OCI-LY3 (cell line): Measurements from ENCODE around the gene SART1.
A peak's percentile ranks its signal among the peaks of the same experiment; 100 is the strongest.

Experiments
- H2AFZ ChIP-seq: fragments of 200-600, 300-600 bp; shearing (Covaris generic); 2 replicates; pipeline ENCODE4 v1.6.0; 2014; ENCODE audit warnings: antibody characterized with exemption, low read depth, low read length
- H3K27ac ChIP-seq: fragments of 200-600, 300-600 bp; sonication (generic); 2 replicates; pipeline ENCODE4 v1.5.1; 2014; ENCODE audit warnings: mild to moderate bottlenecking, low read length, moderate library complexity, mixed read lengths
- H3K27me3 ChIP-seq: fragments of 200-600, 300-600 bp; sonication (generic); 2 replicates; pipeline ENCODE4 v1.6.1; 2014; ENCODE audit warnings: low read depth, low read length, mixed read lengths
- H3K36me3 ChIP-seq: fragments of 200-600, 300-600 bp; sonication (generic); replicated peaks from 2 replicates; pipeline ENCODE3; 2014; ENCODE audit warnings: low read depth, low read length, mixed read lengths
- H3K4me1 ChIP-seq: fragments of 300-600, 200-600 bp; sonication (generic); 2 replicates; pipeline ENCODE4 v1.6.1; 2014; ENCODE audit warnings: low read length, mixed read lengths
- H3K4me2 ChIP-seq: fragments of 200-600, 300-600 bp; sonication (generic); 2 replicates; pipeline ENCODE4 v1.6.1; 2014; ENCODE audit warnings: low read length, mixed read lengths
- H3K4me3 ChIP-seq: fragments of 300-600, 200-600 bp; sonication (generic); 2 replicates; pipeline ENCODE4 v1.5.1; 2014; ENCODE audit warnings: antibody characterized with exemption, mild to moderate bottlenecking, low read length, moderate library complexity
- H3K79me2 ChIP-seq: fragments of 300-600, 200-600 bp; shearing (Covaris generic); 2 replicates; pipeline ENCODE4 v1.6.1; 2014; ENCODE audit warnings: mild to moderate bottlenecking, low read length, mixed read lengths
- H3K9ac ChIP-seq: fragments of 300-600, 200-600 bp; shearing (Covaris generic); 2 replicates; pipeline ENCODE4 v1.6.0; 2014; ENCODE audit warnings: mild to moderate bottlenecking, low read length, moderate library complexity
- H3K9me3 ChIP-seq: fragments of 200-600, 300-600 bp; shearing (Covaris generic); 2 replicates; pipeline ENCODE4 v1.6.1; 2014; ENCODE audit warnings: low read length, mixed read lengths; ENCODE audit not compliant: insufficient read depth
- H4K20me1 ChIP-seq: fragments of 200-600, 300-600 bp; sonication (generic); 2 replicates; pipeline ENCODE4 v1.6.1; 2016; ENCODE audit warnings: low read length, mixed read lengths; ENCODE audit not compliant: insufficient read depth
- EZH2phosphoT487 ChIP-seq: fragments of 200-600 bp; shearing (Covaris generic); IDR thresholded peaks from 2 replicates; pipeline ENCODE4 v1.6.1; 2018; ENCODE audit warnings: antibody characterized with exemption, mixed run types, low read depth
- TF ChIP-seq, protein P1 (sequence below): fragments of 200-600, 300-600 bp; sonication (generic); IDR thresholded peaks from 2 replicates; pipeline ENCODE4 v1.5.1; 2014; ENCODE audit warnings: antibody characterized with exemption, low read length, low read depth

Gene SART1

DNA sequence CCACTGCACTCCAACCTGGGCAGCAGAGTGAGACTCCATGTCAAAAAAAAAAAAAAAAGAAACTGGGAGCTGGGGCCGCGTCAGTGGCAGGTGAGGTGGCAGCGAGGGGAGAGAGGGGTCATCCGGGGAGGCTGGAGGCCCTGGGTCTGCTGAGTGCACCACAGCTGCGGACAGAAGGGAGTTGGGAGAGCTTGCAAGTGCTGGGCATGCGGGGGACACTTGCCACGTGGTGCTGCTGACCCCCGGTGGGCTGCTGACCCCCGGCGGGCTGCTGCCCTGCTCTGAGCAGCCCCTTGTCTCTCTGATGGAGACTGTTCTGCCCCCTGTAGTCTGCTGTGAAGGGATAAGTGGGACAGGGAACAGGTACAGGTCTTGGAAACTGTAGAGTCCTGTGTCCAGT, 39.7 kb upstream of the SART1 start:
- H3K9ac ChIP-seq: no peak overlapping the region
- H3K4me3 ChIP-seq: no peak overlapping the region
- TF ChIP-seq, protein P1, sequence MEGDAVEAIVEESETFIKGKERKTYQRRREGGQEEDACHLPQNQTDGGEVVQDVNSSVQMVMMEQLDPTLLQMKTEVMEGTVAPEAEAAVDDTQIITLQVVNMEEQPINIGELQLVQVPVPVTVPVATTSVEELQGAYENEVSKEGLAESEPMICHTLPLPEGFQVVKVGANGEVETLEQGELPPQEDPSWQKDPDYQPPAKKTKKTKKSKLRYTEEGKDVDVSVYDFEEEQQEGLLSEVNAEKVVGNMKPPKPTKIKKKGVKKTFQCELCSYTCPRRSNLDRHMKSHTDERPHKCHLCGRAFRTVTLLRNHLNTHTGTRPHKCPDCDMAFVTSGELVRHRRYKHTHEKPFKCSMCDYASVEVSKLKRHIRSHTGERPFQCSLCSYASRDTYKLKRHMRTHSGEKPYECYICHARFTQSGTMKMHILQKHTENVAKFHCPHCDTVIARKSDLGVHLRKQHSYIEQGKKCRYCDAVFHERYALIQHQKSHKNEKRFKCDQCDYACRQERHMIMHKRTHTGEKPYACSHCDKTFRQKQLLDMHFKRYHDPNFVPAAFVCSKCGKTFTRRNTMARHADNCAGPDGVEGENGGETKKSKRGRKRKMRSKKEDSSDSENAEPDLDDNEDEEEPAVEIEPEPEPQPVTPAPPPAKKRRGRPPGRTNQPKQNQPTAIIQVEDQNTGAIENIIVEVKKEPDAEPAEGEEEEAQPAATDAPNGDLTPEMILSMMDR: no peak
- TF ChIP-seq EZH2phosphoT487: no peak
- no peak overlapping the region for H3K27ac ChIP-seq
- no peaks in the 10 kb centered on the region for H3K27me3 ChIP-seq
- H2AFZ ChIP-seq: no peak overlapping the region
- peaks cover 13% of the 10 kb centered on the region for H3K36me3 ChIP-seq
- H3K4me1 ChIP-seq: peaks cover 14% of the 10 kb centered on the region
- H3K4me2 ChIP-seq: no peak overlapping the region
- peaks cover 27% of the 10 kb centered on the region for H3K79me2 ChIP-seq
- no peaks in the 10 kb centered on the region for H3K9me3 ChIP-seq
- no peaks in the 10 kb centered on the region for H4K20me1 ChIP-seq

DNA sequence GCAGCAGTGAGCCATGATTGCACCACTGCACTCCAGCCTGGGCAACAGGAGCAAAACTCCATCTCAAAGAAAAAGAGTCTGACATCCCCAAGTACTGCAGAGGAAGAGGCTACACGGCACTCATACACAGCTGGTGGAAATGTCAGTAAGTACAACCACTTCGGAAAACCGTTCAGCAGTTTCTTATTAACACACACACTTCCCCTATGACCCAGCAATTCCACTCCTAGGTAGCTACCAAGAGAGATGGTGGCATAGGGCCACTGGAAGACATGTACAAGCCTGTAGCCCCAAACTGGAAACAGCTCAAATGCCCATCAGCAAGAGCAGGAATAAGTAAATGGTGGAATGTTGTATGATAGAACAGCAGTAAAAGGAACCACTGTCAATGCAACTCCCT, 39.0 kb upstream of the SART1 start:
- no peaks in the 10 kb centered on the region for H3K9me3 ChIP-seq
- no peak overlapping the region for H3K9ac ChIP-seq
- H3K27ac ChIP-seq: no peak overlapping the region
- no peak overlapping the region for H3K4me3 ChIP-seq
- no peaks in the 10 kb centered on the region for H4K20me1 ChIP-seq
- peaks cover 8% of the 10 kb centered on the region for H3K36me3 ChIP-seq
- peaks cover 21% of the 10 kb centered on the region for H3K79me2 ChIP-seq
- H2AFZ ChIP-seq: no peak overlapping the region
- H3K4me2 ChIP-seq: no peak overlapping the region
- H3K4me1 ChIP-seq: peaks cover 19% of the 10 kb centered on the region
- H3K27me3 ChIP-seq: no peaks in the 10 kb centered on the region
- TF ChIP-seq, protein P1: no peak
- no peak for TF ChIP-seq EZH2phosphoT487

DNA sequence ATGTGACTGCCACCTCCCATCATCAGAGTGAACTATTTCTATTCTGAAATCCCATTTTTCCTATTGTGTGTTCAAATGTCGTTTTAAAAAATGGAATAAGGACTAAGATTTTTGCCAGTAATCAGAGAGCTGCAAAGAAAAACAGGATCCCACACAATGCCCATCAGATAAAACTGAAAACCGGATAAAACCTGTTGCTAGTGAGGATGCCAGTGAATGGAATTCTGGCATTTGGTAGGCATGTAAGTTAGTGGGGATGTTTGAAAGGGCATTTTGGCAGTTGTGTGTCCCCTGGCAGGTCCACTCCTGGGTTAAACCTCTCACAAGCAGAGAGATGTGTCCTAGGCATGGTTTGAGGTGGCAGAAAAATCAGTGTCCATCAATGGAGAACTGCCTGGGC, 36.1 kb upstream of the SART1 start:
- Histone ChIP-seq H3K27me3 (no peaks in the 10 kb centered on the region), H3K4me3 (no peak overlapping the region), H3K4me1 (peaks cover 25% of the 10 kb centered on the region), H3K79me2 (peaks cover 3% of the 10 kb centered on the region), H3K4me2 (no peak overlapping the region), H3K9ac (no peak overlapping the region), H2AFZ (no peak overlapping the region), H3K36me3 (peaks cover 7% of the 10 kb centered on the region), H4K20me1 (no peaks in the 10 kb centered on the region), H3K27ac (no peak overlapping the region), H3K9me3 (no peaks in the 10 kb centered on the region)
- TF ChIP-seq, protein P1: no peak
- no peak for TF ChIP-seq EZH2phosphoT487

DNA sequence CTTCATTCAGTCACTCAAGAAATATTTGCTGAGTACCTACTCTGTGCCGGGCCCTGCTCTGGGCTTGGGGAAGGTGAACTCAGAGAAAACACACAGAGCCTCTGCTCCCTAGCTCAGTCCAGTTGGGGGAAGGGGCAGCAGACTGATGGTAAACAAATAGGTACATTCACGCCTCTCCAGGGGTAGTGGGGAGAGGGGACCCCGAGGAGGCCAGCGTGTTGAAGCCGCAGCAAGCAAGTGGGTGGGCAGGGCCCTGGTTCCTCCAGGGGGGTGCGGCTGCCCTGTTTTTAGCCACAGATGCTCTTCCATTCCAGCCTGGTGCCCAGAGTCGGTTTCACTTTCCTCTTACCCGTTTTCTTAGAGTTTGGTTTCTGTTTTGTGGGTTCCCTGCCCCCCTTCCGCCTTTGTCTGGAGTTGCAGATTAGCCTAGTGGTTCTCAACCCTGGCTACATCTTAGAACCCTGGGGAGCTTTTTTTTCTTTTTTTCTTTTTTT, 33.6 kb upstream of the SART1 start:
- peak overlapping the region; percentile 73 for H3K27ac ChIP-seq
- peaks cover 32% of the 10 kb centered on the region for H3K4me1 ChIP-seq
- peak overlapping the region; percentile 6; the same call in 1 of the 2 replicates for H2AFZ ChIP-seq
- H3K4me2 ChIP-seq: peak overlapping the region; percentile 84
- peak overlapping the region; percentile 71 for H3K4me3 ChIP-seq
- no peaks in the 10 kb centered on the region for H3K79me2 ChIP-seq
- H4K20me1 ChIP-seq: no peaks in the 10 kb centered on the region
- H3K36me3 ChIP-seq: no peaks in the 10 kb centered on the region
- H3K9me3 ChIP-seq: no peaks in the 10 kb centered on the region
- peak overlapping the region; percentile 68 for H3K9ac ChIP-seq
- H3K27me3 ChIP-seq: no peaks in the 10 kb centered on the region
- TF ChIP-seq, protein P1: no peak
- TF ChIP-seq EZH2phosphoT487: no peak
